HG02943 (cell line): Measurements from ENCODE around the gene RGS10.
"Not testable (repeated sequence)": the region's sequence is repeated elsewhere in the genome, so short reads cannot be mapped to it uniquely, and the experiment has no call there.

ENCODE experiments used
- ATAC-seq: cut with Tn5 transposase; IDR thresholded peaks from one replicate; pipeline ENCODE4 v1.9.1; 2021; ENCODE audit warnings: mild to moderate bottlenecking, low read depth, moderate library complexity; ENCODE audit not compliant: unreplicated experiment

Gene RGS10

DNA sequence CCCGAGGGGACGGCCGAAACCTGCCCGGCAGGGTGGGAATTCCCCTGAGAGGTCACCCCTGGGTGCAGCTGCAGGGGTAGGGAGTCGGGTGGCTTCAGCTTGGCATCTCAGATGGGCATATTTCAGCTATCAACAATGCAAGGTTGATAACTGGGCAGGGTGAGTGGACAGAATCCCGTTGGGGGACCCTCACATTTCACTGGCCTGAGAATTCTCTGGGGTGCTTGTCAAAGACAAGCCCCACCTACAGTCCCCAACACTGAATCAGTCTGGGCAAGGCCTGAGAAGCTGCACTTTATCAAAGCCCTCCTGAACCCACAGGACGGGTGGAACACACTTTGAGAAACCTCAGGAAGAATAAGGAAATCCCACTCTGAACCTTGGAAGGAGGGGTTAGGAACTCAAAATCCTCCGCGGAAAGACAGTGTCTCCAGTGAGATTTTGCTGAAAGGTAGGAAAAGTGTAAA is 3.1 kb downstream of the RGS10 start:
- ATAC-seq = no peak

DNA sequence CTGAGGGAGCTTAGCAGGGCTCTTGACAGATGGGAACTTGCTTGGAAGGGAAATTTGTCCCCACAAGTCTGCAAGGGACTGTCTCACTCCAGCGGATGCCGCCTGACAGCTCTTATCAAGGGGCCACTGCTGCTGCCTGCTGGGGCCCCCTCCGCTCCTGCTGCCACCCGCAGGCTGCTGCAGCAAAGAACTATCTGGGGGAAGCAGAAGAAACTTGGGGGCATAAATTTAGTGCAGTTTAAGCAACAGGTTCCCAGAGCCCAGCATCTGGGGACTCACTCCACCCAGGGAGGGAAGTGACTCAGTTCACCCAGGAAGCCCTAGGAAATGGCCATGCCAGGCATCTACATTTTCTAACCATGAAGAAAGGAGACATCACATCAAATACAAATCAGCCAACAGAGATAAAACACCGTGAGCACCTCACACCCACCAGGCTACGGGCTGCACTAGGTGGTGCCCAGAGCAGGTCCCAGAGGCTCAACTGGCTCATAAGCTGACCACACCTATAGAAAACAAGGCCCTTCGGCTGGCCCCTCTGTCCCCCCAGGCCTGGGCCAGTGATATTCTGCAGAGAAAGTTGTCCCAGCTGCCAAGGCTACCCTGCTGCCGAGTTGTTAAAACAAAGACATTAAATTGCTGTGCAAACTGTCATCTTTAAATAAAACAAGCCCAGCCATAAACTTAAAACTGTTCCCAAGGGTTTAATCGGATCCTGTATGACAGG is 3.7 kb downstream of the RGS10 start:
- ATAC-seq = no peak

DNA sequence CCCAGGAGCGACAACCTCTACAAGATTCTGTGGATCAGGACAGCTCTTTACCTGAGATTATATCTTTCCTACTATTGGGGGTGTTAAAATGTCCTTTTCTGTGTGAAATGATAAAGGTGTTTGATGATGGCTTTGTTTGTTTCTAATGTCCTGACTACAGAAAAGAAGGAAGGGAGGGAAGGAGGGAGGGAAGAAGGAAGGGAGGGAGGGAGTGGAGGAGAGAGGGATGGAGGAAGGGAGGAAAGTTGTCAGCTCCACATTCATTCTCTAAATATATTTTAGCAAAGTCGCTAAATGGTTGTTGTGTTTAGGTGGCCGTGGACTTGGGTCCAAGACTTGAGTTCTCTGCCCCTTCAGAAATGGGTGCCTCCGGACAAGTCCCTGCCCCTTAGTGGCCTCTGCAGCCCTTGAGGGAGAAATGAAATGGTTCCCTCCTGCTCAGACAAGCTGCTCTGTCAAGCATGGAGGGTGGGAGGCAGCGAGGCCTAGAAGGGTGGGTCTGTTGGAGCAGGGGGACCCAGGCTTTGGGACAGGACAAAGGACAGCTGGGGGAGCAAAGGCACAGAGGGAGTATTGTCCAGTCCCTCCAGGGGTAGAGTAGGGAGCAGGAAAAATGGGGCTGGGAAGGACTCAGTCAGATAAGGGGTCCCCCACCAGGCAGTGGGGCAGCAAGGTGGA is 4.4 kb downstream of the RGS10 start:
- ATAC-seq = no peak

DNA sequence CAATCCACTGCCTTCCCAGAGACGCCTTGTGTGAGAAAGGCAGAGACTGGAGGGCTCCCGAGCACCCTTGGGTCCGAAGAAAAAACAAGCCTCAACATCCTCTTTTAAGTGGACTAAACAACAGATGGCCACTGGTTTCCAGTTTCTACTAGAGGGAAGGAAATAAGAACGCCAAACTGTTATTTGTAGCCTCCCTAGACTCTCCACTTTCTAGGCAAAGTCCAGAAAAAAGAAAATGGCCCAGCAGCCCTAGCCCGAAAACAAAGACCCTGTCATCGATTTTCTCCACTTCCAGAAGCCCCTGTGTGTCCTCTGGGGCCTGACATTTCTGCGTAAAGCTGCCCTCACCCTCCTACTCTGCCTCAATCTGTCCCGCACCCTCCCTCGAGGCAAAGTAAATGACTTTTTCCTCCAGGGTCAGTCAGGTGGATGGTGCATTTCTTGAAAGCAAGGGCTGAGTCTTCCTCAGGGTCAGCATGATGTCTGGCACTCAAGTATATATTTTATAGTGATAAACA is 6.0 kb downstream of the RGS10 start:
- no peak for ATAC-seq

DNA sequence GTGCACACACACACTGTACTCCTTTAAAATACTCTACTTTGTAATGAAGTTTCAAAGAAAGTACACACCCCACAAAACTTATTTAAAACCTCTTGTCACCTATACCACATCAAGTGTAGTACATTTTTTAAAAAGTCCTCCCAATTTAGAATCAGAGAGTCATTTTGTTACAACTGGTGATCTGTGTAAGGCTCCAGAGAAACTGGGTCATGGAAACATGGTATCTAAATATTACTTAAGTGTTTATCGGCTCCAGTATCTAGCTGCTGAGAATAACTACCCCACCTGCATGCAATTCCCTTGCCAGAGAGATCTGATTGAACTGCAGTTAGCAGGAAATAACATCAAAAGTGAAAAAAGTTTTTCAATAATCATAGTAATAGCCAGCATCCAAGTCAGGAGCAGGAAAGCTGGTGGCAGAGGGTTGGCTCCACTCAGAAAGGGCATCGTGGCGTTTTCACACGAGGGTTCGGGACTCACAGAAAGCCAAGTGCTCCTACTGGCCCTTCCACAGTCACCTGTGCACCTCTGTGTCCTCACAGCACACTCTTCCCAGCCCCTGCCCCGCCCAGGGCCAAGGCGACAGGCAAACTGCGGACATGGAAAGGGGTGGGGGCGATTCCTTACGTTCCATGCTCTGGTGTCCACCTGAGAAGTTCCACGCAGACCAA is 6.5 kb downstream of the RGS10 start:
- ATAC-seq = no peak

DNA sequence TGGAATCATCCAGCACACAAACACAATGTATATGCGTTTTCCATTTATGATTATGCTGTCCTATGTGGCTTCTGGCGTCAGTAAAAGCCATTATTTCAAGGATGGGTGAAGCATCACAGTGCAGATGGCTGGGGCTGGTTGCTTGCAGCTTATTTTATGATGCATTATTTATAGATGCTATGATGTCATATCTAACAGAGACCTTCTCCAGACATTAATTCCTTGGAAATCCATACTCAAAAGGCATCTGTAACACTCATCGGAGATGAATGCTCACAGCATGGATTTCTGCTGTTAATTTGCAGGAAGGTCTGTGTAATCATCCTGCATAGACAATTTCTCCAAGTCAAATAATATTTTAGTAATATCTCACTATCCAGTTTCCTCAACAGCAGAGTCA is 7.2 kb downstream of the RGS10 start:
- no peak for ATAC-seq

DNA sequence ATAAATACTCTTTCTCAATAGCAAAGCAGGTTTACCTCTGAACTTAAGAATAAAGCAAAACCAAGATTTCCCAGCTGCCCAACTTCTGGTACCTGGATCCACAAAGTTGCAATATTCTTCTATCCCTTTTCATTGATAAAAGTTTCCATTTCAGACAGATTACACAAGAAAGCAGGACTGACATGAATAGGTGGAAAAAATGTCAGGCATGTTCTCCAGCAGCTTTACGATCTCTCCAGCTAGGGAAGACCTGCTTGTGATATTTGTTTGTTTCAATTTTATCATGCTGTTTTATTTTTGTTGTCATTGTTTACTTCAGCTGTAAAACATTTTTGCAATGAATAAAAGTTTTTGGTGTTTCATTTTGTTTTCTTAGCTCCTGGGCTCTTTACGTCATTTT is 9.0 kb downstream of the RGS10 start:
- no peak for ATAC-seq

DNA sequence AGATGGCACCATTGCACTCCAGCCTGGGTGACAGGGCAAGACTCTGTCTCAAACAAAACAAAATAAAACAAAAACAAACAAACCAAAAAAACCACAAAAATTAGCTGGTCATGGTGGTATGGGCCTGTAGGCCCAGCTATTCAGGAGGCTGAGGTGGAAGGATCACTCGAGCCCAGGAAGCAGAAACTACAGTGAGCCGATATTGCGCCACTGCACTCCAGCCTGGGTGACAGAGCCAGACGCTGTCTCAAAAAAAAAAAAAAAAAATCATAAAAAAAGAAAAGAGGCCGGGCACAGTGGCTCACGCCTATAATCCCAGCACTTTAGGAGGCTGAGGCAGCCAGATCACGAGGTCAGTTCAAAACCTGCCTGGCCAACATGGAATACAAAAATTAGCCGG is 9.7 kb downstream of the RGS10 start:
- not testable (repeated sequence) for ATAC-seq

DNA sequence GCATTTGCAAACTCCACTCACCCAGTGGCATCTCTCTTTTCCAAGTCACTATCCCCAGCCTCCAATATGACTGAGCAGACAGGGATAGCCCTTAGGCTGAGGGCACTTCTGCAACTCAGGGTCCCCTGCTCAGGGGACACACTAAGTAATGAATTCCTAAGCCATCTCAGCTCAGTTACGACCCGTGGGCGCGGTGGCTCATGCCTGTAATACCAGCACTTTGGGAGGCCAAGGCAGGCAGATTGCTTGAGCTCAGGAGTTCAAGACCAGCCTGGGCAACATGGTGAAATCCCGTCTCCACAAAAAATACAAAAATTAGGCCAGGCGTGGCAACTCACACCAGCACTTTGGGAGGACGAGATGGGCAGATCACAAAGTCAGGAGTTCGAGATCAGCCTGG is 10.3 kb downstream of the RGS10 start:
- ATAC-seq = not testable (repeated sequence)

DNA sequence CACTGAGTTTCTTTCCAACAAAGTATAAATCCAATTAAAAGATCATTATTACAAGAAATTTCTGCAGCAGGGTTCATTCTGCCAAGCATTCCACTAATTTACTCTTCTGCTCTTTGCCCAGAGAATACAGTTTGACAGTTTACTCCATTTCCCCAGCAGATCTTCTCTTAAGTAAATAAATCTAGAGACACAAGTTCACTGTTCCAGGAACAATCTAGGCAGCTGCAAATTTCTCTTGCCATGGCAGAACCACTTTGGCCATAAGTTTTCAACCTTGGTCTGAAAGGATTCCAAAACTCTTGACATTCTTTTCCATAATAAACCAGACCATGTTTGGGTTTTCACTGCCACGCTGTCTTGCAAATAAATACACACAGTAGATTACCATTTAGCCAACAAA is 11.5 kb downstream of the RGS10 start:
- no peak for ATAC-seq

DNA sequence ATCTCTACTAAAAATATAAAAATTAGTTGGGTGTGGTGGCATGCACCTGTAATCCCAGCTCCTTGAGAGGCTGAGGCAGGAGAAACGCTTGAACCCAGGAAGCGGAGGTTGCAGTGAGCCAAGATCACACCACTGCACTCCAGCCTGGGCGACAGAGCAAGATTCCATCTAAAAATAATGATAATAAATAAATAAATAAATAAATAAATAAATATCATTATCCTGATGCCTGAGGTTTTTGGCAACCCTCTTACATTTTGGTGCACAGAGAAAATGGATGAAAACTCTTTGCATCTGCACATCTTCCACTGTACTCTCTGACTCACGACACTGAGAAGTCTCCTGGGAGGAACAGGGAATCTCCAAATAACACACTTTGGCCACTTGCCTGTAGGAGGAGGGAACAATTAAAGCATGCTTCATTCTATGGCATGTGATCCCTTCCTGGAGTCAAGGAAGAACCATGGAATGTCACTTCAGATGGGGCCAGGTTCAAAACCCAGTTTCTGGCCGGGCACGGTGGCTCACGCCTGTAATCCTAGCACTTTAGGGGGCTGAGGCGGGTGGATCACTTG is 13.8 kb downstream of the RGS10 start:
- not testable (repeated sequence) for ATAC-seq

DNA sequence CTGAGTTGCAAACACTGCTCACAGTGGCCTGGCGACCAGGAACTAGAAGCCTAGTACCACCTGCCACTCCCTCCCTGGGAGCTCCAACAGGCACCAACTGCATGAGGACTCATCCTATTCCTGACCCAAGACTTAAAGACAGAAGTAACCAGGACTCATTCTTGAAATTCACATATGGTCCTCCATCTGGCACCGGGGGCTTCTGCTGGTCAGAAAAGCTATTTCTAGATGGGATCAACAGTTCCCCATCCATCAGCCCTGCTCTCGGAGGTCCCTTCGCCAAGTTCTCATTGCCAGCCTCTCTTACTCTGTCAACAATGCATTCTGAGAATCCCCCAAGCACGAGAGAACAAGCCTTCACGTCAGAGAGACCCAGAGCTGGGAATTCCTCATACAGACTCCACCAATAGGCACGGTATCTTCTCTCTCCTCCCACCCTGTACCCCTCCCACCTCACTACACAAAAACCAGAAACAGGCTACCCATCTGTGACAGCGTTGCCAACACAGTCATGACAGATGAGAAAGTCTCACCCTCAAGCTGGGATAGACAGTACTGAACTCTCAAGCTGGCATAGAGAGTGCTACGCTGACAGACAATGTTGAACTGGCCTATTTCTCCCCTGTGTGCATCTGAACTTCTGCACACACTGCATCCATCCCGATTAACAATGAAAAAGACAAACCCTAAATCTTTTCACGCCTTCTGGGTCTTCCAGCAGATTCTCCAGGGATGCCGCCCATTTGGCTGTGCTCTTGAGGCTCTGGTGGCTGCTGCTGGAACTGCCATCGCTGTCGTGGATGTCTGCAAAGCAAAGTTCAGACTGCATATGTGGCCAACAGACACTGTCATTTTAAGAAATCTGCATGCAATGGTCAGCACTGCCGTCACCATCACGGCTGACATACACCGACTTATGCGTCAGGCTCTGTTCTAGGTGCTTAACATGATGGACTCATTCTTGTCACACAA is 15.6 kb downstream of the RGS10 start:
- no peak for ATAC-seq

DNA sequence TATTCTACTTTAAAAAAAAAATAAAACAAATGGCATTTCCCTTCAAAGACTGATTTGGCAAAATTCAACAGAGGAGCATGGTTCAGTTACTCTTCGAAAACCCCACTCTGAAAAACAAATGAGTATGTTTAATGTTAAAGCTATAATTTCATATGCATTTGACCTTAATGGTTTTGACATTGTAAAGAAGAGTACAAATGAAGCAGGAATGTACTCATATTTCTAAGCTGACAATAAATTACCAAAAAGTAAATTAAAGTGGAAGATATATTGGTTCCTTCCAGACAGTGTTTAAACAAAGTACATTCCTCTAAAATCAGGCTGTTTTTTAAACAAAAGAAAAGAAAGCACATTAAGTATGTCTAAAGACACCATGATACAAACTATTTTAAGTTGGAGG is 16.4 kb downstream of the RGS10 start:
- no peak for ATAC-seq

DNA sequence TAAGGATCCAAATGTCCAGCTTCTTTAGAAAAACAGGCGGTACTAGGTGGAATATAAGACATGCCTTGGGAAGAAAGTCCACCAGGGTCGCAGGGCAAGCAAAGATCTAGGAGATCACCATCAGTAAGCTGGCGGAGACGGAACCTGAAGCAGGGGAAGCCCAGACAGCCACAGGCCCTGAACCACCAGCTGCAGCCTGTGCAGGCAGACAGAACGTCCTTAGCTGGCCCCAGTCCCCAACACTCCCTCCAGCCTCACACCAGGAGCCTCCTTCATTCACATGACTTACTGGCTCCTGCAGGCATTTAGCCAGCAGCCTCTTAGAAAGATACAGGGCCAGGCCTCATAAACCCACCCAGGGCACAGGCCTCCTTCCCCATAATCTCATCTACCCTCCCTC is 17.4 kb downstream of the RGS10 start:
- no peak for ATAC-seq

DNA sequence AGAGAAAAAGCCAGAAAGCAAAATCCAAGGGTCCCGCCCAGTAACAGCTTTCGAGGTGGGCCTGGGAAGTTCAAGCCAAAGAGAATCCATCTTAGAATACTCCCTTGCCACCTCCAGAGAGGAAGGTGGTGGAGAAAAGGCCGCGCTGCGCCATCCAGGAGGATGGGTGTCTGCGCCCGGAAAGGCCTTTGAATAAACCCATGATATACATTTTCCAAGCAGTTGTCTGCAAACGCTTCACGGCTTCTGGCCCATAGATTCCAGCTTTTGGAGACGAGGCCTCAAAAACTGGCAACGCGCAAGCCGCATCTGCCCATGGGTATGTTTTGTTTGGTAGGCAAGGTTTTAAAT is 17.8 kb downstream of the RGS10 start:
- ATAC-seq = no peak

DNA sequence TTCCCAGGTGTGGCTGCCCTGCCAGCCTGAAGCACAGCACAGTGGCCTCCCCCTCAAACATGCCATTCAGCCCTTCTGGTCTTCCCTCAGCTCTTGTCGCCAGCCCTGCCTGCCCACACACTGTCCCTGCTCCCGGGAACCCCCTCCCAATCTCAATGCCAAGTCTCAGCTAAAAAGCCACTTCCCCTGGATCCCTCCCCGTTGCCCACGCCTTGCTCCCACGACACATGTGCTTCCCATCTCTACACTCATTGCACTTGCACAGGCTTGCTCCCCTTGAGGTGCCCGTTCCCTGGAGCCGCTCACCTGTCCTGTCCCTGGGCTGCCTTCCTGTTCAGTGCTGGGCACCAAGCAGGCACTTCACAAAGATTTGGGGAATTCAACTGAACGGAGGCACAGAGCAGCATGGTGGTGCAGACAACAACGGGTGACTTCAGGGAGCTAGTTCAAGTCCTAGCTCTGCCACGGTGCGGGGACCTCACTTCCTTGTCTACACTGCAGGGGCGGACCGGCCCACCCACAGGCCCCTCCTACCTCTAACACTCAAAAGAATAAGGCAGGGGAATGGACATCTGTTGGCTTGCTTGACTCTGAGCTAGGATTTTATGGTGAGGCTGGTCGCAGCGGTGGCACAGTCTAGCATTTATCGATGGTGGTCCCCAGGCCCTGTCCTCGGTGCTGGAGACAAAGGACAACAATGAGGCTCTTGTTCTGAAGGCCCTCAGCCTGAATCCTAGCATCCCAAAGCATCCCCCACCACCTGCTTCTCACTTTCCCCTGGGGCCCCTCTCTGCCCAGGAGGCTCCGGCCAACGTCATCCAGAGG is 18.4 kb downstream of the RGS10 start:
- no peak for ATAC-seq

DNA sequence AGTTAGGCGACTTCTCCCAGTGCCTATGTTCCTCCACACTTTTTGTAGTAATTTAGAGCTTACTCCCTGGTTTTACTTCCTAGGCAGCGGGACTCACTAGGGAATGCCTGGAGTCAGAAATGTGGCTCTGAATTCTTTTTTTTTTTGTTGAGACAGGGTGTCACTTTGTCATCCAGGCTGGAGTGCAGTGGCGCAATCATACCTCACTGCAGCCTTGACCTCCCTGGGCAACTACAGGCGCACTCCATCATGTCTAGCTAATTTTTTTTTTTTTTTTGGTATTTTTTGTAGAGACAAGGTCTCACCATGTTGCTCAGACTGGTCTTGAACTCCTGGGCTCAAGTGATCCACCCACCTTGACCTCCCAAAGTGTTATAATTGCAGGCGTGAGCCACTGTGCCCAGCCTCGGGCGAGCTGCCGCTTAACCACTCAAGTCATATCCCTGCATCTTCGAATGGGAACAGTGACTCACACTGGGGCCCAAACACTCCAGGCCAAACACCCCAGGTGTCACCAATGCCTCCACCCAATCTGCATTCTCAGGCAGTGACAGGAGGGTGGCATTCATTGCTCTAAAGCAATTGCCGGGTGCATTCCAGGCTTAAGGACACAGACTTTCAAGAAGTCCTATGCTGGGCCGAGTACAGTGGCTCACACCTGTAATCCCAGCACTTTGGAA is 19.6 kb downstream of the RGS10 start:
- ATAC-seq = no peak

DNA sequence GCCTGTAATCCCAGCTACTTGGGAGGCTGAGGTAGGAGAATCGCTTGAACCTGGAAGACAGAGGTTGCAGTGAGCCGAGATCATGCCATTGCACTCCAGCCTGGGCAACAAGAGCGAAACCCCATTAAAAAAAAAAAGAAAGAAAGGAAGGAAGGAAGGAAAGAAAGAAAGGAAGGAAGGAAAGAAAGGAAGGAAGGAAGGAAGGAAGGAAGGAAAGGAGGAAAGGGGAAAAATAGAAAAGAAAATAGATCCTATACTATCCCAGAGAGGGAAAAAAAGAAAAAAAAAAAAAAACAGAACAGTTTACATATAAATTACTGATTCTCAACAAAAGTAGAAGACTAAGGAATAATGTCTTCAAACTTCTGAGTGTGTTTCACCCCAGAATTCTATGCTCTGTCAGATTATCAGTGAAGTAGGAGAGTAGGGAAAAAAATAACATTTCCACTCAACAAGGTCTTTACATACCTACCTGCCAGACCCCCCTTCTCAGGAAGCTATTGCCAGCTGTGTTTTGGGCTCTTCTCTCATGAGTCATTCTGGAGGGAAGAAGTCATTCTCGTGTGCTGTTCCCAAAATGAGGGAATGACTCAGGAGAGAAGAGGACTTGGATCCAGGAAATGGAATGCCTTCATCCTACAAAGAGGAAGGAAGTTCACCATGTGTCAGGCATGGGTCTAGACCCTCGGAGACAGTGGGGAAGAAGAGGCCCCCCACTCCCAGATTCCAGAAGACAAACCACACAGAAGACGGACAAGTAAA is 20.9 kb downstream of the RGS10 start:
- no peak for ATAC-seq
